ENCODE measurements around the gene LSM4. TPM values are rescaled to one million over a fixed set of nuclear protein-coding genes. Genes with fewer than 3 reads are reported as not detected.

The LSM4 gene
- total and polyA plus RNA-seq, 2 of the 13 experiments (the other 11 are each of a cell fraction or from before 2014, with no cell fraction given), result 65.8 to 166 TPM

- TF ChIP-seq AFF4 (CRISPR knock-in tag; IDR thresholded peaks at IDR 0.05) (no peak), NFIC (IDR thresholded peaks at IDR 0.05; ENCODE audit: low read length) (0 out of 2 replicates have a peak, but pooled peaks have one; percentile 28), SP4 (CRISPR knock-in tag; IDR thresholded peaks at IDR 0.05) (no peak), ZBTB3 (CRISPR knock-in tag; IDR thresholded peaks at IDR 0.05; ENCODE audit: borderline replicate concordance, low read depth) (peak; percentile 69; the same call in 1 of the 2 replicates), ARID4A (CRISPR knock-in tag; IDR thresholded peaks at IDR 0.05; ENCODE audit: borderline replicate concordance) (peak; percentile 78; the same call in 1 of the 2 replicates), ZSCAN22 (CRISPR knock-in tag; IDR thresholded peaks at IDR 0.05) (0 out of 2 replicates have a peak, but pooled peaks have one; percentile 46), ZNF484 (CRISPR knock-in tag; IDR thresholded peaks at IDR 0.05; ENCODE audit: borderline replicate concordance, low read depth) (no peak), SCMH1 (CRISPR knock-in tag; IDR thresholded peaks at IDR 0.05; ENCODE audit: borderline replicate concordance) (no peak), ZNF569 (CRISPR knock-in tag; IDR thresholded peaks at IDR 0.05; ENCODE audit: borderline replicate concordance) (no peak), FOXP4 (CRISPR knock-in tag; IDR thresholded peaks at IDR 0.05) (peak; percentile 98), ZSCAN5A (CRISPR knock-in tag; IDR thresholded peaks at IDR 0.05; ENCODE audit: borderline replicate concordance) (no peak), MLX (CRISPR knock-in tag; IDR thresholded peaks at IDR 0.05) (peak; percentile 89), SUZ12 (IDR thresholded peaks at IDR 0.05; ENCODE audit: low read depth, low read length) (no peak), ZNF235 (CRISPR knock-in tag; IDR thresholded peaks at IDR 0.05; ENCODE audit: borderline replicate concordance) (no peak), LCORL (IDR thresholded peaks at IDR 0.05) (peak; percentile 6; the same call in 1 of the 2 replicates), LCORL (CRISPR knock-in tag; IDR thresholded peaks at IDR 0.05) (peak; percentile 92), ZNF749 (CRISPR knock-in tag; IDR thresholded peaks at IDR 0.05; ENCODE audit: borderline replicate concordance) (0 out of 2 replicates have a peak, but pooled peaks have one; percentile 34)
Measured at GRCh38 chr19:18319591-18320135, 3.2 kb downstream of the LSM4 start (continued).
